ENCODE data around the gene SLX9.

SLX9 gene

GRCh38 chr21:44948426-44949120 is 8.7 kb downstream of the SLX9 start:
- DNase-seq = no peak

GRCh38 chr21:44949161-44949778 is 9.4 kb downstream of the SLX9 start:
- no peak for DNase-seq

- DNase-seq = no peak
These were observed 10.0 kb downstream of the SLX9 start for GRCh38 chr21:44949779-44950198.

DNA sequence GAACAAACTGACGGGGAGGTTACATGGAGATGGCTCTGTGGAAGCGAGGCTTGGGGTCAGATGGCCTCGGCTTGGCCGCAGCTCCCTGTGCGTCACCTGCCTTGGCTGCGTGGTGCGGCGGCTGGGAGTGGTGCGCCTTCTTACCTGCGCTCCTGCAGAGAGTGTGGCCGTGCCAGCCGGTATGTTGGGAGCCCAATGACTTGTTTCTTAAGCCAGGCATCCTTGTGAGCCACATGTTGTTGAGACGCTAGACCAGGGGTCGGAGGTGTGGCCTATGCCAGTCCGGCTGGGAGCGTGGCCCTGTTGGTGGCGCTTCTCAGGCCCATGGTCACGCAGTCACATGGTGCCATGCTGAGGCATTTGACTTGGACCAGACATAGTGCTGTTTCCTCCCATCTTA is 10.5 kb downstream of the SLX9 start:
- DNase-seq = no peak

DNA sequence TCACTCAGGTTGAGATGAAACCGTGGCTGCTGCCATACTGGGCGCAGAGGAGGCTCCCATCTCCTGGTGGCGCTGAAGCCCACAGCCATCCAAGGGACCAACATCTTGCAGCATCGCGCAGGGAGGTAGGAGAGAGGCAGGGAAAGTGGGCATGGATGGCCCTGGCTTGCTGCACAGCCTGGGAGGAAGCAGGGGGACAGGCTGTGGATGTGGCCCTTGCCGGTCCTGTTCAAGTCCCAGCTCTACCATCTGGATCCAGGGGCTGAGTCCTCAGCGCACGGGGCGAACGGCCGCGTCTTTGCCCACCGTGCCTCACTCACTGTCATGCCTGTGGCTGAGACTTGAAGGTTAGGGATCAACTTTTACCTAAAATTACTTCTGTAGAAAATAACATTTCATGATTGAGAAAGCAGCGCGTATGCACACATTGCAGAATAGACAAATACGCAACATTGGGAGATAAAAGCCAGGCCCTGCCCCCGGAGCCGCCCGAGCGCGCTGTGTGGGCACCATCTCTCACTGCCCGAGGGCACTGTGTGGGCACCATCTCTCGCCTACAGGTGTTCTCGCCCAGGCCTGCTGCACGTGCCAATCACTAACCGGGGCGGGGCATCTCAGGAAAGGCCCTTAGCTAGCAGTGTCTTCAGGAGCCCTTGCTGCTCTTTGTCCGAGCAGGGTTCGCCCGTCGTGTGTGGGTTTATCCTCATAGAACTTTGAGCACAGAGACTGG is 11.5 kb downstream of the SLX9 start:
- no peak for DNase-seq

DNA sequence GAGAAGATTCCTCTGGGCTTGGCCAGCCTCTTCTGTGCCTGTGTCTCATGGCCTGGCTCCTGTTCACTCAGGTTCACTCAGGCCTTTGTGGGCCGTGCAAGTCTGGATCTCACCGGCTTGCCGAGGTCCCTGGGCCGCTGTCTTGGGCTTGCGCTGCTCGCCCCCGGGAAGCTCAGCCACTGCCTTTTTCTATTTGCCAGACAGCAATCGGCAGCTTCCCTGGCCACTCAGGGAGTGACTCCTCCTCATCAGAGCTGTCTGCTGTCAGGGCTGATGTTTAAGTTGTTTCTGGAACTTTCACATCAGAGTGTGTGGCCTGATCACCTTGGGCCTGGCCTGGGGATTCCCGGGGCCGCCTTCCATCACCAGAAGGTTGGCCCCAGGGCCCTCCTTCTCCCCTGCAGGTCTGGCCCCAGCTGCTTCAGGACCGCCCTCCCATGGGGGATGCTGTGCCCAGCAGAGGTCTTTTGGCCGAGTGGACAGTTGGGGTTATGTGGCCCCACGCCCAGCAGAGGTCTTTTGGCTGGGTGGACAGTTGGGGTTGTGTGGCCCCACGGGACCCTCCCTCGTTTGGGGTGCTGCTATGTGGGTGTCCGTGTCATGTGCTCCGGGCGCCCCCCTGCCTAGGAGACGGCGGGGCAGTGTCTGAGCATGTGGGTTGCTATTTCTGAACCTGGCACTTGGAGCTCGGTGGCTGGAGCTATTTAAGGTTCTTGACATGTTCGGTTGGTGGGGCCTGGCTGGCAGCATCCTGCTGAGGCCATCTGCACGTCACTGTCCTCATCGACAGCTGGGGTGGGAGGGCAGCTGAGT is 12.5 kb downstream of the SLX9 start:
- DNase-seq = no peak

DNA sequence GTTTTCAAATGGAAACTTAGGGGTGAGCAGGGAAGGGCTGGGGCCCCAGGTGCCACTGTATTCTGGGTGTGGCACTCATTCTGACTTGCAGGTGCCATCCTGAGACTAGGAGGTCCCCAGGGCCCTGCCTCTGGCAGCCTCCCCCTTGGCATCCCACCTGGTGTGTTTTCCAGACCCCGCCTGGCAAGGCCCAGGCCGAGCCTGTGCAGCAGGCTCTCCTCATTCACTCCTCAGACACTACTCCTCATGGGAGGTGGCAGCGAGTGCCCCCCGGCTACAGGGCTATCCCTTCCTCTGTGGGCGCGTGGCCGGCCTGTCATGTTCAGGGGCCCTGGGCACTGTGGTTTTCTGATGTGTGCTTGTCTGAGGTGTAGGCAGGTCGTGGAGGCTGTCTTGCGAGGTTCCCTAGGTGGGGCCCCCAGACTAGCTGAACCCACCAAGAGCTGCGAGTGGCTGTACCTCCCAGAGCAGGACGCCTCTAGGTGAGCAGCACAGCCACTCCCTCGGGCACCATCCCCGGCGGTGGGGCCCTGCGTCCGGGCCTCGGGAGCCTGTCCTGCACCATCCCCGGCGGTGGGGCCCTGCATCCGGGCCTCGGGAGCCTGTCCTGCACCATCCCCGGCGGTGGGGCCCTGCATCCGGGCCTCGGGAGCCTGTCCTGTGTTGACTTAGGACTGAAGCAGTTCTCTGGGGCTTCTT is 13.2 kb downstream of the SLX9 start:
- no peak for DNase-seq

- DNase-seq = no peak
These were observed 13.8 kb downstream of the SLX9 start for GRCh38 chr21:44953628-44954021.

GRCh38 chr21:44954281-44954771 is 14.5 kb downstream of the SLX9 start:
- DNase-seq = no peak

DNA sequence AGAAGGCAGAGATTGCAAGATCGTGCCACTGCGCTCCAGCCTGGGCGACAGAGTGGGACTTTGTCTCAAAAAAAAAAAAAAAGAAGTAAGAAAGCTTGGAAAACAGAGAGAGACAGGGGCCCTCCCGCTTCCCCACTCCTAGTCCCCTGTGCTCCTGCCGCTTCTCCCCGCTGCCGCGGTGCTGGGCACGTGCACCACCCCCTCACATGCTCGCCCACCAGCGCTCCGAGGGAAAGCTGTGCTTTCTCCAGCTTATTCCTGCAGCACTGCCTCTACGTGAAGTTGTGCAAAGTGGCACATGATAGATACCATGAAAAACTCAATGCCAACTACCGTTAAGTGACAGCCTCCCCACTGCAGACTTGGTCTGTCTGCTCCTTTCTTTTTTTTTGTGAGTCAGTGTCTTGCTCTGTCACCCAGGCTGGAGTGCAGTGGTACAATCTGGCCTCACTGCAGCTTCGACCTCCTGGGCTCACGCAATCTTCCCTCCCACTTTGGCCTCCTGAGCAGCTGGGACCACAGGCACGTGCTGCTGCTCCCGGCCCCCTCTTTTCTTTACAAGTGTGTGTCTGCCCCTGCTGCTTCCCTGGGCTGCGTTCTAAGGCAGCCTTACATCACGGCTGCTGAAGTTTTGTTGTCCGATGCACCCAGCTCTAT is 15.4 kb downstream of the SLX9 start:
- DNase-seq = no peak

DNA sequence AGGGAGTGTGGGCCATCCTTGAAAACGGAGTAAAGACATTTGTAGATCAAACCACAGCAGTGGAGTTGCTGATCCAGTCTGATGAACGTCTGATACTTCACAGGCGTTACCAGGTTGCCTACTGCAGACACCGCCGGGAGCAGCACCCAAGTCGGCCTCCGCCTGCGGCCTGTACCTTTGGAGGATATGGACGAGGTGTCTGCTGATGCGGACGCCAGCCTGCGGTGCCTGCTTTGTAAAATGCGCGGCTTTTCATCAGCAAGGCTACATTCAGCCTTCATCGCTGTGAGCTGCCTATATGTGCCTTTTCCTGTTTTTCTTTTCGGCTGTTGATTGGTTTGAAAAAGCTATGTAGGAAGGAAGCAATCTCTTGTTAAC is 16.0 kb downstream of the SLX9 start:
- no peak for DNase-seq

GRCh38 chr21:44956356-44957046 is 16.7 kb downstream of the SLX9 start:
- no peak for DNase-seq

GRCh38 chr21:44957047-44957831 is 17.4 kb downstream of the SLX9 start:
- no peak for DNase-seq

DNA sequence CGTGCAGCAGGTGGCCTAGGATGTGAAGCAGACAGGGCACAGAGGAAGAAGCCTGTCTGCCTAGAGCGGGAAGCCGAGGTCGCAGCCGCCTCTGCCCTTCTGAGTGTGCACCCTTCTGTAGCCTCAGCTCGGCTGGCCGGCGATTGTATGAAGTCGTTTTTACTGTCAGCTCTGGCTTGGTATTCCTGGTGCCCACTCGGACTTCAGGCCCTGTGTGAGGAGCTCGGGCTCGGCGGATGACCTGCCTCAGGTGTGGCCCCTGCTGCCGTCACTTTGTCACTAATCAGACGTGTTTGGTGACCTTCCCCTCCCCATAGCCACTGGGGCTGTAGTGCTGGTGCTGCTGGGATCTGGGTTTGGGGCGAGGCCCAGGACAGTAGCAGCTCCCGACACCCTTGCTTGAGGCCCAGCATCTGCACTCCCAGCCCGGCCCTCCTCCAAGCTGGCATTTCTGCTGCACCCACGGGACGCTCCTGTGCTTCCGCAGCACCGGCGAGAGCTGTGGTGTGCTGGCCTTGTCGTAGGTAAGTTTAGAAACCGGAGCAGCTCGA is 18.1 kb downstream of the SLX9 start:
- DNase-seq = no peak

DNA sequence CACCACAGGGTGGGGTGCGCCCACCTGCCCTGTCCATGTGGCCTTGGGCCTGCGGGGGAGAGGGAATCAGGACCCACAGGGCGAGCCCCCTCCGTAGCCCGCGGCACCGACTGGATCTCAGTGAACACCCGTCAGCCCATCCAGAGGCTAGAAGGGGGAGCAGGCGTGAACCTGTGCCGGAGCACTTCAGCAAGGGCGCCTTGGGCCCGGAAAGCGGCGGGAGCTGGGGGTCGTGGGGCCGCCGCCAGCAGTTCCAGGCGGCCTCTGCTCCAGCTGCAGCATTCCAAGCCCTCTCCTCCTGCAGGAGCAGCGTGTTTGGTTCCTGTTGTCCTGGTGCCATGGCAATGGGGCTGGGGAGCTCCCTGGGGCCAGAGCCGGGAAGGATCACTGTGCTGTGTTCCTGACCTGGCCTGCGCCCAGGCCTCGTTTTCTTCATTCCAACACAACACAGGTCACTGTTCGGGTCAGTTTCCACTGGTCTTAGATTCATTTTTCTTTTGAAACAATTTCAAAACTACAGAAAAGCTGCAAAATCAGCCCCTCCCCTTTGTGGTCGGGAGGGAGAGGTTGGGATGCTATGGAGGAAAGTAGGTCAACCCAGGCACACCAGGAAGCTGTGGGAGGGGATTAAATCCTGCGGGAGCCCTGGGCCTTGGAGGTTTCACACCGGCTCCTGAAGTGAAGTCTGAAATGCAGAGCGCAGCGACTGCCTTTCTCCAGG is 18.8 kb downstream of the SLX9 start:
- no peak for DNase-seq

- no peak for DNase-seq
These were observed 19.7 kb downstream of the SLX9 start for GRCh38 chr21:44959376-44960091.

DNA sequence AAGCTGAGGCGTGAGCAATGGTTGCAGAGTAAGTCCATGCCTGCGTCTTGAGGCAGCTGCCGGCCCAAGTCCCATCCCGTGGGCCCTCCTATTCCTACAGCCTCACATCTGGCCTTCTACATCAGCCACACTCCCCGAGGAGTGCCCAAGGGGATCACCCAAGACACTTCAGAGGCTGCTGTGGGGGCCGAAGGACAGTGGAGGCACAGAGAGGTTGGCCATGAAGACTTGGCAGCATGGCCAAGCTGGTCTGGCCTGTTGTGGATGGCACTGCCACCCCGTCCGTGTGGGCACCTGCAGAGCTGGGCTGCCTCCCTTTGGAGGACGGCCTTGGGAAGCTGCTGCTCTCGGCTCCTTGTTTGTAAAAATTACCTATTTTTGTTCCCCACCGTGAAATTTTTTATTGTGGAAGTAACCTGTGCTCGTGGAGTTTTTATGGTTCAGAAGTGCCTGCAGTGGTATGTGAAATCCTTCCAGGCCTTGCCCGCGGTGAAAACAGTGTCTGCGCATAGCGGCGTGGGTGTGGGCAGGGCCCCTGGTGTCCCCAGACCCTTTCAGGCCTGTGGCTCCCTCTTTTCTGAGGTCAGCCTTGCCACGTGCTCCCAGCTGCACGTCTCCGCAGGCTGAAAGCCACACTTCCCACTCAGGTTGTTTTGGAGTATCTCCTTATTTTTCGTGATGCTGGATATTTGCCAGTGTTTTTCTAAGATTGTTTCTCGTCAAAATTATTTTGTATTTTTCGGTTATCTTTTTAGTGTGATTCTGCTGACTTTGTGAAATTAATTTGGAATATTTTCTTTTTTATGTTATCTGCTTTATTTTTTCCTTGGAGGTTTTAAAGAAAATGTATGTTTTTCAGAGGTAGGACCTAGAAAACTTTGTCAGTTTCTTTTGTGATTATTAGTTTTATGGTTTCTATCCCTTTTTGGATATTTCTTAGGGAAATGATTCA is 20.6 kb downstream of the SLX9 start:
- no peak for DNase-seq

Data from NCI-H1436 treated with DMSO at 0.1 percent for 48 hours (cell line).